ENCODE data around the gene MBP. TPM values are rescaled to one million over a fixed set of nuclear protein-coding genes. Genes with fewer than 3 reads are reported as not detected.
A peak's percentile ranks its signal among the peaks of the same experiment; 100 is the strongest.

Gene MBP
- total RNA-seq, 1 donor from 2014 or later, result 14.5 TPM

- H3K9me3 Mint-ChIP-seq, result no peaks in the 10 kb centered on the region
Observed at GRCh38 chr18:77053616-77054287, 78.8 kb downstream of the MBP start.

GRCh38 chr18:77052983-77053309 lies 79.6 kb downstream of the MBP start:
- no peak overlapping the region for H3K4me3 Mint-ChIP-seq
- H3K4me1 Mint-ChIP-seq (ENCODE audit: unreplicated experiment), result peaks cover 38% of the 10 kb centered on the region
- no peak for TF ChIP-seq CTCF (conservative IDR thresholded peaks at IDR 0.05)
- no peaks in the 10 kb centered on the region for H3K9me3 Mint-ChIP-seq
- H3K36me3 Mint-ChIP-seq, result peaks cover 7% of the 10 kb centered on the region
- no peaks in the 10 kb centered on the region for H3K27me3 Mint-ChIP-seq
- DNase-seq (ENCODE audit: extremely low spot score, unreplicated experiment), result no peak
- H3K27ac Mint-ChIP-seq, result no peak overlapping the region

More at GRCh38 chr18:77053616-77054287, 78.8 kb downstream of the MBP start:
- Mint-ChIP-seq H3K4me3 (no peak overlapping the region), H3K36me3 (peaks cover 4% of the 10 kb centered on the region), H3K27me3 (no peaks in the 10 kb centered on the region), H3K27ac (peak overlapping the region; percentile 89), H3K4me1 (ENCODE audit: unreplicated experiment) (peaks cover 38% of the 10 kb centered on the region)
- TF ChIP-seq CTCF (conservative IDR thresholded peaks at IDR 0.05), result no peak
- no peak for DNase-seq (ENCODE audit: extremely low spot score, unreplicated experiment)

GRCh38 chr18:77052297-77052982 lies 80.1 kb downstream of the MBP start:
- Mint-ChIP-seq H3K9me3 (no peaks in the 10 kb centered on the region), H3K27ac (no peak overlapping the region), H3K36me3 (peaks cover 8% of the 10 kb centered on the region), H3K4me3 (no peak overlapping the region), H3K27me3 (no peaks in the 10 kb centered on the region), H3K4me1 (ENCODE audit: unreplicated experiment) (peaks cover 38% of the 10 kb centered on the region)
- no peak for TF ChIP-seq CTCF (conservative IDR thresholded peaks at IDR 0.05)
- no peak for DNase-seq (ENCODE audit: extremely low spot score, unreplicated experiment)

- H3K27me3 Mint-ChIP-seq, result no peaks in the 10 kb centered on the region
- TF ChIP-seq CTCF (conservative IDR thresholded peaks at IDR 0.05), result no peak
- peaks cover 31% of the 10 kb centered on the region for H3K4me1 Mint-ChIP-seq (ENCODE audit: unreplicated experiment)
- H3K27ac Mint-ChIP-seq, result peak overlapping the region; percentile 2
- H3K4me3 Mint-ChIP-seq, result no peak overlapping the region
- no peak for DNase-seq (ENCODE audit: extremely low spot score, unreplicated experiment)
- no peaks in the 10 kb centered on the region for H3K9me3 Mint-ChIP-seq
- peaks cover 4% of the 10 kb centered on the region for H3K36me3 Mint-ChIP-seq
Observed at GRCh38 chr18:77051581-77052296, 80.8 kb downstream of the MBP start.

GRCh38 chr18:77049938-77050337 lies 82.6 kb downstream of the MBP start:
- no peaks in the 10 kb centered on the region for H3K27me3 Mint-ChIP-seq
- DNase-seq (ENCODE audit: extremely low spot score, unreplicated experiment), result no peak
- no peaks in the 10 kb centered on the region for H3K9me3 Mint-ChIP-seq
- H3K27ac Mint-ChIP-seq, result no peak overlapping the region
- H3K4me3 Mint-ChIP-seq, result no peak overlapping the region
- peaks cover 14% of the 10 kb centered on the region for H3K4me1 Mint-ChIP-seq (ENCODE audit: unreplicated experiment)
- TF ChIP-seq CTCF (conservative IDR thresholded peaks at IDR 0.05), result no peak
- H3K36me3 Mint-ChIP-seq, result peaks cover 4% of the 10 kb centered on the region
